PC-9 (cell line): ENCODE results near the gene CYBB. TPM values are rescaled to one million over a fixed set of nuclear protein-coding genes. Genes with fewer than 3 reads are reported as not detected.

ENCODE experiments used
- BruUV-seq: library from RNA; stranded (reverse); fragments of 400-500 nt; replicated peaks from 2 replicates; lab custom pipeline; 2021; lab: Mats Ljungman, UMichigan
- CTCF ChIA-PET: fragments of 300-600 bp; sonication (Branson Sonifier 250); formaldehyde crosslinking; loops from one replicate; lab custom pipeline; 2022; ENCODE audit warnings: antibody characterized with exemption; lab: Charles Lee
- POLR2A ChIA-PET: fragments of 300-600 bp; sonication (Branson Sonifier 250); formaldehyde crosslinking; loops from one replicate; lab custom pipeline; 2022; ENCODE audit warnings: antibody characterized with exemption; ENCODE audit not compliant: unreplicated experiment; lab: Charles Lee
- DNase-seq, 2 experiments: peaks; one replicate each; pipeline versions ENCODE4 v3.0.0 to v3.0.0-alpha.2; 2015 to 2022; ENCODE audit warnings: mixed read lengths in 1 of 2
- H2AFZ ChIP-seq: fragments of 200-600 bp; sonication (generic); 2 replicates; pipeline ENCODE4 v1.8.1; 2017; ENCODE audit warnings: antibody characterized with exemption
- H3F3A ChIP-seq: fragments of 200-600 bp; sonication (generic); 2 replicates; pipeline ENCODE4 v1.8.1; 2017; ENCODE audit warnings: antibody characterized with exemption, mild to moderate bottlenecking, low read depth; ENCODE audit not compliant: insufficient read depth
- H3K27ac ChIP-seq: fragments of 200-600 bp; sonication (generic); 2 replicates; pipeline ENCODE4 v1.6.1; 2016; ENCODE audit warnings: mixed run types
- H3K27me3 ChIP-seq: fragments of 200-600 bp; sonication (generic); 2 replicates; pipeline ENCODE4 v1.6.1; 2016; ENCODE audit warnings: low read depth, mixed run types; ENCODE audit not compliant: insufficient read depth
- H3K36me3 ChIP-seq: fragments of 200-600 bp; sonication (generic); 2 replicates; pipeline ENCODE4 v1.6.1; 2016; ENCODE audit warnings: low read depth, mixed run types
- H3K4me1 ChIP-seq: fragments of 200-600 bp; sonication (generic); replicated peaks from 2 replicates; pipeline ENCODE4 v1.6.1; 2016; ENCODE audit warnings: mixed run types; ENCODE audit not compliant: insufficient read depth
- H3K4me2 ChIP-seq: fragments of 200-600 bp; sonication (generic); 2 replicates; pipeline ENCODE4 v1.6.1; 2017; ENCODE audit warnings: mixed run types
- H3K4me3 ChIP-seq: fragments of 200-600 bp; sonication (generic); 2 replicates; pipeline ENCODE4 v1.6.1; 2016; ENCODE audit warnings: mixed run types
- H3K79me2 ChIP-seq: fragments of 200-600 bp; sonication (generic); 2 replicates; pipeline ENCODE4 v1.6.1; 2017; ENCODE audit warnings: low read depth, mixed run types
- H3K9me2 ChIP-seq: fragments of 200-600 bp; sonication (generic); 2 replicates; pipeline ENCODE4 v1.8.1; 2017; ENCODE audit warnings: mild to moderate bottlenecking; ENCODE audit not compliant: insufficient read depth
- H3K9me3 ChIP-seq: fragments of 200-600 bp; sonication (generic); 2 replicates; pipeline ENCODE4 v1.8.1; 2016; ENCODE audit warnings: low read depth; ENCODE audit not compliant: insufficient read depth
- H4K20me1 ChIP-seq: fragments of 200-600 bp; sonication (generic); 2 replicates; pipeline ENCODE4 v1.8.1; 2017; ENCODE audit not compliant: insufficient read depth
- CTCF ChIP-seq: fragments of 200-600 bp; sonication (generic); conservative IDR thresholded peaks from 2 replicates; pipeline ENCODE4 v1.6.1; 2017; ENCODE audit warnings: mixed run types, antibody characterized with exemption, mild to moderate bottlenecking, moderate library complexity
- EZH2 ChIP-seq: fragments of 200-600 bp; sonication (generic); IDR thresholded peaks from 2 replicates; pipeline ENCODE4 v1.8.0; 2017; ENCODE audit warnings: antibody characterized with exemption, low read depth
- intact Hi-C: fragments of 100-400 bp; cut with micrococcal nuclease; formaldehyde crosslinking; loops from one replicate; pipeline ENCODE4 v1.10.0; 2022; ENCODE audit not compliant: unreplicated experiment
- total RNA-seq: library from RNA; stranded (reverse); gene quantifications from 2 replicates; pipeline ENCODE4 v1.2.3, GENCODE V29; 2021

CYBB gene
- total RNA-seq, 1 experiment from 2014 or later: 0.31 TPM

- POLR2A ChIA-PET: no interaction called here
- Histone ChIP-seq H3K36me3 (no peaks in the 10 kb centered on the region), H4K20me1 (no peaks in the 10 kb centered on the region), H3K9me3 (no peaks in the 10 kb centered on the region), H3K27ac (no peak overlapping the region), H3K9me2 (no peaks in the 10 kb centered on the region), H3K4me2 (no peak overlapping the region), H3K4me1 (no peaks in the 10 kb centered on the region), H3K79me2 (no peaks in the 10 kb centered on the region), H3F3A (no peaks in the 10 kb centered on the region), H3K4me3 (no peak overlapping the region), H3K27me3 (no peaks in the 10 kb centered on the region), H2AFZ (no peak overlapping the region)
- no peak for DNase-seq
- intact Hi-C loops: no loop called here
- TF ChIP-seq CTCF (no peak), EZH2 (no peak)
- CTCF ChIA-PET: no interaction called here
- no TSS peak for BruUV-seq
Observed at GRCh38 chrX:37815366-37815765, 35.5 kb downstream of the CYBB start.

- BruUV-seq: no TSS peak
- H3K9me2 ChIP-seq: no peaks in the 10 kb centered on the region
- intact Hi-C loops: no loop called here
- H4K20me1 ChIP-seq: no peaks in the 10 kb centered on the region
- H3K79me2 ChIP-seq: no peaks in the 10 kb centered on the region
- H3K27ac ChIP-seq: no peak overlapping the region
- CTCF ChIA-PET: no interaction called here
- no peak overlapping the region for H2AFZ ChIP-seq
- H3K4me2 ChIP-seq: no peak overlapping the region
- no peak for DNase-seq
- no peaks in the 10 kb centered on the region for H3K36me3 ChIP-seq
- H3K4me1 ChIP-seq: no peaks in the 10 kb centered on the region
- H3K27me3 ChIP-seq: no peaks in the 10 kb centered on the region
- POLR2A ChIA-PET: no interaction called here
- TF ChIP-seq EZH2 (no peak), CTCF (no peak)
- H3K4me3 ChIP-seq: no peak overlapping the region
- no peaks in the 10 kb centered on the region for H3F3A ChIP-seq
- H3K9me3 ChIP-seq: no peaks in the 10 kb centered on the region
Observed at GRCh38 chrX:37816766-37817165, 36.9 kb downstream of the CYBB start.

DNA sequence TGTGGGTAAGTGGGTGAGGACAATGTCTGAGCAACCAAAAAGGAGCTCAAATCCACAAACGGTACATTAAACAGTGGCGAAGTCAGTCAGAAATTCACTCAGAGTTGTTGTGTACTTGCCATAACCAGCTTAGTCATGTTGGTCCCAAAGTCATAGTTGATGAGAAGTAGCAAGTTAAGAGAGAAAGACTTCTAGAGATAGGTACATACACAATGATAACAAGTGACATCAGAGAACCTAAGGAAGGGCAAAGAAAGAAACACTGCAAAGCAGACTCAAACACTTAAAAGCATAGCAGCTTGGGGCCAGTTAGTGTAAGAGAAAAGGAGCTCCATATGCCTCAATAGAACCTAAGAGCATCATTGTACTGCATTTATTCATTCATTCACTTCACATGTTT is 37.3 kb downstream of the CYBB start:
- Histone ChIP-seq H3K36me3 (no peaks in the 10 kb centered on the region), H3K4me3 (no peak overlapping the region), H2AFZ (no peak overlapping the region), H3K4me2 (no peak overlapping the region), H3K79me2 (no peaks in the 10 kb centered on the region), H3K4me1 (no peaks in the 10 kb centered on the region), H3K9me2 (no peaks in the 10 kb centered on the region), H3K9me3 (no peaks in the 10 kb centered on the region), H3F3A (no peaks in the 10 kb centered on the region), H3K27ac (no peak overlapping the region), H4K20me1 (no peaks in the 10 kb centered on the region), H3K27me3 (no peaks in the 10 kb centered on the region)
- CTCF ChIA-PET: no interaction called here
- POLR2A ChIA-PET: no interaction called here
- intact Hi-C loops: no loop called here
- no peak for TF ChIP-seq CTCF
- no peak for TF ChIP-seq EZH2
- BruUV-seq: no TSS peak
- DNase-seq: no peak
